Measurements from ENCODE around the gene MED31. TPM values are rescaled to one million over a fixed set of nuclear protein-coding genes. Genes with fewer than 3 reads are reported as not detected.
A peak's percentile ranks its signal among the peaks of the same experiment; 100 is the strongest.

Gene MED31
- total RNA-seq, 6 experiments from 2014 or later, result 19.5 to 23.9 (median 20.0) TPM

DNA sequence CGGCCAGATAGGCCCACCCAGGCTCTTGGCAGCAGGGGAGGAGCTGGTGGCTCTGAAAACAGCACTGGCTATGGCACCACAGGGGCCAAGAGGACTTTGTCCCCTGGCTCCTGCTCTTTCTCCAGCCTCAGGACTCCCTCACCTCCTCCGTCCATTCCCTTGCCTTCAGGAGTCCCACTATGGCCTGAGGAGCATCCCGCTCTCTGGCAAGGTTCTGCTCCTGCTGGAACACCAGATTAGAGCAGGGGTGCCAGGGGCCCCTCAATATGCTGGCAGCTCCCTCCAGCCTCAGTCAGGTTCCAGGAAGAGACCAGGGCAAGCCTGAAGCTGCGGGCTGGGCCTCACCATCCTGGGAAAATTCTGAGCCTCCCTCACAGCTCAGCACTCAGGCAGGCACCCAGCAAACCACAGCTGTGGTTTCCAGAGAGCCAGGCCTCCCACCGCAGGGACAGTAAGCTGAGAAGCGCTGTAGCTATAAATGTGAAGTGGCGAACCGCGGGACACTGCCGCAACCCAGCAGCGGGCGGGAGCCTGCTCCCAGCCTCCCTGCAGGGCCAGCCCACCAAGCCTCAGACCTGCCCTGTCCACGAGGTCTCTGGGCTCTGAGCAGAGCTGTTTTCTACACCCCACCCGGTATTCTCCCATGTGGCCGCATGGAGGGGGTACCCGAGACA, 25.9 kb upstream of the MED31 start:
- H3K4me3 Mint-ChIP-seq, result no peak overlapping the region
- no peaks in the 10 kb centered on the region for H3K36me3 Mint-ChIP-seq (ENCODE audit: low read depth)
- H3K27me3 Mint-ChIP-seq (ENCODE audit: insufficient read depth), result peaks cover 29% of the 10 kb centered on the region
- H3K9me3 Mint-ChIP-seq, result no peaks in the 10 kb centered on the region
- no peaks in the 10 kb centered on the region for H3K4me1 Mint-ChIP-seq (ENCODE audit: low read depth)
- no peak for TF ChIP-seq CTCF (IDR thresholded peaks at IDR 0.05)
- DNase-seq, result peak; percentile 58
- peak overlapping the region; percentile 46; the same call in 1 of the 2 replicates for H3K27ac Mint-ChIP-seq

- no peaks in the 10 kb centered on the region for H3K9me3 Mint-ChIP-seq
- peaks cover 25% of the 10 kb centered on the region for H3K27me3 Mint-ChIP-seq (ENCODE audit: insufficient read depth)
- no peak for TF ChIP-seq CTCF (IDR thresholded peaks at IDR 0.05)
Observed at GRCh38 chr17:6676802-6677157, 25.4 kb upstream of the MED31 start.

GRCh38 chr17:6675201-6675825, 23.9 kb upstream of the MED31 start:
- H3K9me3 Mint-ChIP-seq, result no peaks in the 10 kb centered on the region
- H3K4me3 Mint-ChIP-seq, result no peak overlapping the region
- no peaks in the 10 kb centered on the region for H3K36me3 Mint-ChIP-seq (ENCODE audit: low read depth)
- H3K27ac Mint-ChIP-seq, result no peak overlapping the region
- DNase-seq, result no peak
- no peak for TF ChIP-seq CTCF (IDR thresholded peaks at IDR 0.05)
- H3K4me1 Mint-ChIP-seq (ENCODE audit: low read depth), result no peaks in the 10 kb centered on the region
- peaks cover 23% of the 10 kb centered on the region for H3K27me3 Mint-ChIP-seq (ENCODE audit: insufficient read depth)

More at GRCh38 chr17:6676802-6677157, 25.4 kb upstream of the MED31 start:
- Mint-ChIP-seq H3K4me3 (no peak overlapping the region), H3K4me1 (ENCODE audit: low read depth) (no peaks in the 10 kb centered on the region), H3K36me3 (ENCODE audit: low read depth) (no peaks in the 10 kb centered on the region), H3K27ac (no peak overlapping the region)
- DNase-seq, result no peak

DNA sequence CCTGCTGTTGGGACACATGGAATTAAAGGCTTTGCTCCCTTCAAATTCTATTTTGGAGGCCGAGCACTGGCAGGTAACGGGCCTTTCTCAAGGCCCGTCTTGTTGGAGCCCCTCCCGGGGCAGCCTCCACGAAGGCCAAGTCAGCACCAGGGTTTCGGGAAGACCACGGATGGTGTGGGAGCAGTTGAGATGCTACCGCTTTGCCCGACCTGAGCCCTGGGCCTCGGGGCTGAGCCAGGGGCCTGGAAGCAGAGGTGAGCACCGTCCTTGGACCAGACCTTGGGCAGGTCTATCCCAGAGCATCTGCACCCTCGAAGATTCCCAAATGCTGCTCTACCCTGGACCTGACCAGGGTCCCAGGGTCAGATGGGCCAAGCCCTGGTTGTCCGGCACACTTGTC, 23.2 kb upstream of the MED31 start:
- peaks cover 23% of the 10 kb centered on the region for H3K27me3 Mint-ChIP-seq (ENCODE audit: insufficient read depth)
- no peak overlapping the region for H3K27ac Mint-ChIP-seq
- no peak for TF ChIP-seq CTCF (IDR thresholded peaks at IDR 0.05)
- no peak overlapping the region for H3K4me3 Mint-ChIP-seq
- no peak for DNase-seq
- no peaks in the 10 kb centered on the region for H3K9me3 Mint-ChIP-seq
- no peaks in the 10 kb centered on the region; the same call in 1 of the 2 replicates for H3K4me1 Mint-ChIP-seq (ENCODE audit: low read depth)
- no peaks in the 10 kb centered on the region for H3K36me3 Mint-ChIP-seq (ENCODE audit: low read depth)

DNA sequence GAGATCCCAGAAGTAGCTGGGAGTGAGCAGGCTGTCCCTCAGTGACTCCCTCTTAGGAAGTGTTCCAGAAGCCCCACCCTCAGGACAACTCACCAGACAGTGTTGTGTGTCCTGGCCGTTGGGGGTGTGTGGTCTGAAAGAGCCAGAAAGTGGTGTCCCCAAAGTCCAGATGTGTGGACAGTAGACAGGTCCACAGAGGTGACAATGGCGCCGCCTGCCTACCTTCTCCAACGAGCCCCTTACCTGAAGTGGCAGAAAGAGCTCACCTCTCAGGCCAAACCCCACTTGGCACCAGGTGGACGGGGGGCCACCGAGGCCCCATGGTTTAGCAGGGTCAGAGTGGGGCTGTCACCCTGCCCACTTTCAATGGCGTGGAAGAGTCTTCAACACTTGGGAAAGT, 20.0 kb upstream of the MED31 start:
- H3K36me3 Mint-ChIP-seq (ENCODE audit: low read depth), result no peaks in the 10 kb centered on the region
- H3K27me3 Mint-ChIP-seq (ENCODE audit: insufficient read depth), result peaks cover 27% of the 10 kb centered on the region
- H3K4me3 Mint-ChIP-seq, result no peak overlapping the region
- no peaks in the 10 kb centered on the region for H3K9me3 Mint-ChIP-seq
- H3K27ac Mint-ChIP-seq, result no peak overlapping the region
- no peaks in the 10 kb centered on the region; the same call in none of the 2 replicates for H3K4me1 Mint-ChIP-seq (ENCODE audit: low read depth)
- no peak for DNase-seq
- no peak for TF ChIP-seq CTCF (IDR thresholded peaks at IDR 0.05)

All from HFFc6 (cell line).